ENCODE measurements around the gene RSRC1. TPM values are rescaled to one million over a fixed set of nuclear protein-coding genes. Genes with fewer than 3 reads are reported as not detected.

Gene RSRC1
- total RNA-seq, 1 donor from 2014 or later = 38.5 TPM

GRCh38 chr3:158471639-158472294, 361.9 kb downstream of the RSRC1 start:
- Histone ChIP-seq H3K4me3 (no peak overlapping the region), H3K36me3 (no peaks in the 10 kb centered on the region), H3K9me3 (no peaks in the 10 kb centered on the region), H3K27me3 (no peaks in the 10 kb centered on the region), H3K27ac (no peak overlapping the region), H3K4me1 (no peaks in the 10 kb centered on the region)
- no peak for DNase-seq (ENCODE audit: extremely low spot score in 2 of 2)
- intact Hi-C loops (cut with DNase I) = no loop called here
- TF ChIP-seq, protein P1, sequence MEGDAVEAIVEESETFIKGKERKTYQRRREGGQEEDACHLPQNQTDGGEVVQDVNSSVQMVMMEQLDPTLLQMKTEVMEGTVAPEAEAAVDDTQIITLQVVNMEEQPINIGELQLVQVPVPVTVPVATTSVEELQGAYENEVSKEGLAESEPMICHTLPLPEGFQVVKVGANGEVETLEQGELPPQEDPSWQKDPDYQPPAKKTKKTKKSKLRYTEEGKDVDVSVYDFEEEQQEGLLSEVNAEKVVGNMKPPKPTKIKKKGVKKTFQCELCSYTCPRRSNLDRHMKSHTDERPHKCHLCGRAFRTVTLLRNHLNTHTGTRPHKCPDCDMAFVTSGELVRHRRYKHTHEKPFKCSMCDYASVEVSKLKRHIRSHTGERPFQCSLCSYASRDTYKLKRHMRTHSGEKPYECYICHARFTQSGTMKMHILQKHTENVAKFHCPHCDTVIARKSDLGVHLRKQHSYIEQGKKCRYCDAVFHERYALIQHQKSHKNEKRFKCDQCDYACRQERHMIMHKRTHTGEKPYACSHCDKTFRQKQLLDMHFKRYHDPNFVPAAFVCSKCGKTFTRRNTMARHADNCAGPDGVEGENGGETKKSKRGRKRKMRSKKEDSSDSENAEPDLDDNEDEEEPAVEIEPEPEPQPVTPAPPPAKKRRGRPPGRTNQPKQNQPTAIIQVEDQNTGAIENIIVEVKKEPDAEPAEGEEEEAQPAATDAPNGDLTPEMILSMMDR (IDR thresholded peaks at IDR 0.05) = no peak
- no peak for TF ChIP-seq POLR2AphosphoS5 (IDR thresholded peaks at IDR 0.05; ENCODE audit: insufficient read depth in 1 of 2, low read depth in 1 of 2)
- no peak for TF ChIP-seq POLR2A (IDR thresholded peaks at IDR 0.05)

DNA sequence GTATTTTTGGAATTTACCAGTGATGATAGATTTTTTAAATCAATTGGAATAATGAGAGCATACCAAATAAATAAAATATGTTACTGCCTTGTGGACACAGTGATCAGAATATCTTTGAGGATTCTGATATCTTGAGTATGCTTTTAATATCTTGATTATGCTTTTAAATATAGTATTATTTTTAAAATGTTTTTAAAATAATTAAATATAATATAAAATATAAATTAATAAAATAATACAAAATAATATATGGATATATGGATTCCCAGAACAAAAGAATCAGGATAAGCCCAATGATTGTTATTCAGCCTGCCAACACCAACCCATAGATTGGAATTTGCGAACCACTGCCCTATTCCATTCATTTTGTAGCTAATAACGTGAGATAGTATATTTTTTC, 369.2 kb downstream of the RSRC1 start:
- intact Hi-C loops (cut with DNase I) = no loop called here
- Histone ChIP-seq H3K27me3 (no peaks in the 10 kb centered on the region), H3K9me3 (no peaks in the 10 kb centered on the region), H3K36me3 (no peaks in the 10 kb centered on the region), H3K4me1 (no peaks in the 10 kb centered on the region), H3K4me3 (no peak overlapping the region), H3K27ac (no peak overlapping the region)
- no peak for DNase-seq (ENCODE audit: extremely low spot score in 2 of 2)
- TF ChIP-seq, protein P1 (IDR thresholded peaks at IDR 0.05) = no peak
- TF ChIP-seq POLR2AphosphoS5 (IDR thresholded peaks at IDR 0.05; ENCODE audit: insufficient read depth in 1 of 2, low read depth in 1 of 2) = no peak
- no peak for TF ChIP-seq POLR2A (IDR thresholded peaks at IDR 0.05)

DNA sequence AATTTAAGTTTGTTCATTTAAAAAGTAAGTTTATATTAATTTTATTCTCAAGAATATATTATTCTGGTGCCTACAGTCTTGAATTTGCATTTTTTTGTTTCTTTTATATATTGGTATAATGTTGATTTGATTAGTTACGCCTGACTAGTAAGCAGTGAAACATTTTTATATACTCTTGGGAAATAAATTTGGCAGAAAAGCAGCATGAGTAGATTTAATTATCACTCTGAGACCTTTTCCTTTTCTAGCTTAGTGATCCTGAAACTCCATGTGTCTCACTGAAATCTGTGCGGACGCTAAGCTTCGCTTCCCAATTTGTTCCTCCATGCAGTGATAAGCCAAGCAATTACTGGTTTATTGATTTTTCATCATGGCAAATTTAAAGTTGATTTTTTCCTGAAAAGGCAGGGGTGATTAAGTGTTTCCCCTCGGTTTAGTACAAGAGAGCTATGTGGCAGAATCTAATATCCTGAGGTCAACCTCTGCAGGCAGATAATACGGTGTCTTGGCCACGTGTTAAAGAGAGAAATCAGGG, 373.9 kb downstream of the RSRC1 start:
- H3K27me3 ChIP-seq = no peaks in the 10 kb centered on the region
- no peak overlapping the region for H3K27ac ChIP-seq
- no peaks in the 10 kb centered on the region for H3K4me1 ChIP-seq
- intact Hi-C loops (cut with DNase I) = no loop called here
- no peak for DNase-seq (ENCODE audit: extremely low spot score in 2 of 2)
- TF ChIP-seq POLR2A (IDR thresholded peaks at IDR 0.05) (no peak), POLR2AphosphoS5 (IDR thresholded peaks at IDR 0.05; ENCODE audit: insufficient read depth in 1 of 2, low read depth in 1 of 2) (no peak)
- TF ChIP-seq, protein P1 (IDR thresholded peaks at IDR 0.05) = no peak
- no peaks in the 10 kb centered on the region for H3K9me3 ChIP-seq
- no peaks in the 10 kb centered on the region for H3K36me3 ChIP-seq
- H3K4me3 ChIP-seq = no peak overlapping the region

GRCh38 chr3:158486200-158486599, 376.3 kb downstream of the RSRC1 start:
- TF ChIP-seq POLR2AphosphoS5 (IDR thresholded peaks at IDR 0.05; ENCODE audit: insufficient read depth in 1 of 2, low read depth in 1 of 2) (no peak), POLR2A (IDR thresholded peaks at IDR 0.05) (no peak)
- TF ChIP-seq, protein P1 (IDR thresholded peaks at IDR 0.05) = no peak
- no peak overlapping the region for H3K4me3 ChIP-seq
- H3K9me3 ChIP-seq = no peaks in the 10 kb centered on the region
- no peaks in the 10 kb centered on the region for H3K27me3 ChIP-seq
- no peak overlapping the region for H3K27ac ChIP-seq
- H3K36me3 ChIP-seq = no peaks in the 10 kb centered on the region
- intact Hi-C loops (cut with DNase I) = no loop called here
- H3K4me1 ChIP-seq = no peaks in the 10 kb centered on the region
- DNase-seq (ENCODE audit: extremely low spot score in 2 of 2) = no peak

DNA sequence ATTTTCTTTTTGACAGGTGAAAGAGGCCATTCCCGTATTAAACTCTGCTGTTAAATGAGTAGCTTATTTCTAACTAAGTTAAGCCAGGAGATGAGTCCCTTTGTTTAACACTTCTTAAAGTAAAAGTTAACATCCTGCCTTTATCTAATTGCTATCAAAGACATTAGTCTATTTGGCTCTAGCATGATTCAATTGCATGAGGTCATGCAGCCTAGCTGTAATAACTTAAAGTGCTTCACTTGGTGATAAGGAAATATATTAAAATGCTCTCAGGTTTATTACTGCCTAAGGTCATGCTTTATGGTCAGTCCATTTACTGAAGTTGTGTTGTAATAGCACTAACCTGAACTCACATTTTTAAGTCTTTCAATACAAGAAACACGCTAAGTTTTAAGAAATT, 378.8 kb downstream of the RSRC1 start:
- Histone ChIP-seq H3K4me3 (no peak overlapping the region), H3K36me3 (no peaks in the 10 kb centered on the region), H3K27ac (no peak overlapping the region), H3K9me3 (no peaks in the 10 kb centered on the region), H3K27me3 (no peaks in the 10 kb centered on the region), H3K4me1 (no peaks in the 10 kb centered on the region)
- TF ChIP-seq, protein P1 (IDR thresholded peaks at IDR 0.05) = no peak
- TF ChIP-seq POLR2AphosphoS5 (IDR thresholded peaks at IDR 0.05; ENCODE audit: insufficient read depth in 1 of 2, low read depth in 1 of 2) (no peak), POLR2A (IDR thresholded peaks at IDR 0.05) (no peak)
- intact Hi-C loops (cut with DNase I) = no loop called here
- DNase-seq (ENCODE audit: extremely low spot score in 2 of 2) = no peak
